DMS153 treated with DMSO at 0.1 percent for 48 hours (cell line): Measurements from ENCODE around the gene ALOX12B.
"Not testable (repeated sequence)": the region's sequence is repeated elsewhere in the genome, so short reads cannot be mapped to it uniquely, and the experiment has no call there.

ENCODE experiments used
- DNase-seq: peaks from one replicate; lab custom pipeline; 2025; ENCODE audit not compliant: unreplicated experiment; lab: John Stamatoyannopoulos, UW

Gene ALOX12B

GRCh38 chr17:8089728-8090127, 2.2 kb upstream of the ALOX12B start:
- no peak for DNase-seq

GRCh38 chr17:8087952-8088230, 375 bp upstream of the ALOX12B start:
- no peak for DNase-seq

- DNase-seq = no peak
These were observed 3.3 kb downstream of the ALOX12B start for GRCh38 chr17:8084250-8084649.

- no peak for DNase-seq
These were observed 5.2 kb downstream of the ALOX12B start for GRCh38 chr17:8082292-8082691.

- DNase-seq = no peak
These were observed 5.6 kb downstream of the ALOX12B start for GRCh38 chr17:8081876-8082275.

GRCh38 chr17:8080799-8081219, 6.7 kb downstream of the ALOX12B start:
- DNase-seq = no peak

GRCh38 chr17:8080208-8080798, 7.2 kb downstream of the ALOX12B start:
- DNase-seq = no peak

GRCh38 chr17:8079291-8080207, 8.0 kb downstream of the ALOX12B start:
- peak; percentile 27 for DNase-seq

GRCh38 chr17:8077939-8078338, 9.6 kb downstream of the ALOX12B start:
- not testable (repeated sequence) for DNase-seq

- DNase-seq = no peak
These were observed 10.8 kb downstream of the ALOX12B start for GRCh38 chr17:8076502-8077266.

- no peak for DNase-seq
These were observed 11.8 kb downstream of the ALOX12B start for GRCh38 chr17:8075574-8076342.

- DNase-seq = no peak
These were observed 12.4 kb downstream of the ALOX12B start for GRCh38 chr17:8075081-8075480.

- DNase-seq = no peak
These were observed 13.0 kb downstream of the ALOX12B start for GRCh38 chr17:8074554-8074953.

GRCh38 chr17:8073627-8074484, 13.7 kb downstream of the ALOX12B start:
- peak; percentile 15 for DNase-seq

GRCh38 chr17:8072729-8073461, 14.6 kb downstream of the ALOX12B start:
- no peak for DNase-seq

GRCh38 chr17:8072341-8072728, 15.2 kb downstream of the ALOX12B start:
- DNase-seq = no peak

- DNase-seq = no peak
These were observed 16.0 kb downstream of the ALOX12B start for GRCh38 chr17:8071496-8071895.

GRCh38 chr17:8069587-8069860, 18.0 kb downstream of the ALOX12B start:
- no peak for DNase-seq

- no peak for DNase-seq
These were observed 18.6 kb downstream of the ALOX12B start for GRCh38 chr17:8068736-8069586.
